Daoy (cell line): ENCODE results near the gene CSTB. TPM values are rescaled to one million over a fixed set of nuclear protein-coding genes. Genes with fewer than 3 reads are reported as not detected.

Experiments used
- DNase-seq: peaks from one replicate; pipeline ENCODE4 v3.0.0-alpha.2; 2015; ENCODE audit warnings: low read depth
- total RNA-seq: library from RNA; depleted of rRNA; stranded (reverse); fragments of >200 nt; shearing (Covaris generic); gene quantifications from 2 replicates; pipeline ENCODE4 v1.2.3, GENCODE V29; 2014

The CSTB gene
- total RNA-seq, 1 experiment from 2014 or later, result 15.2 TPM

- DNase-seq, result peak; percentile 84
These were observed 34.6 kb upstream of the CSTB start for GRCh38 chr21:43810505-43811261.

- no peak for DNase-seq
These were observed 33.9 kb upstream of the CSTB start for GRCh38 chr21:43809853-43810504.

GRCh38 chr21:43809346-43809799 is 33.3 kb upstream of the CSTB start:
- no peak for DNase-seq

GRCh38 chr21:43808832-43809251 is 32.7 kb upstream of the CSTB start:
- no peak for DNase-seq

GRCh38 chr21:43808367-43808766 is 32.3 kb upstream of the CSTB start:
- DNase-seq, result no peak

GRCh38 chr21:43806017-43806710 is 30.1 kb upstream of the CSTB start:
- no peak for DNase-seq

- no peak for DNase-seq
These were observed 29.2 kb upstream of the CSTB start for GRCh38 chr21:43805275-43805800.

GRCh38 chr21:43803558-43804300 is 27.6 kb upstream of the CSTB start:
- DNase-seq, result no peak

- no peak for DNase-seq
These were observed 26.7 kb upstream of the CSTB start for GRCh38 chr21:43802713-43803313.

GRCh38 chr21:43801006-43801783 is 25.1 kb upstream of the CSTB start:
- DNase-seq, result no peak

GRCh38 chr21:43800566-43800965 is 24.5 kb upstream of the CSTB start:
- DNase-seq, result no peak

GRCh38 chr21:43800124-43800523 is 24.0 kb upstream of the CSTB start:
- no peak for DNase-seq

GRCh38 chr21:43799301-43799840 is 23.3 kb upstream of the CSTB start:
- no peak for DNase-seq

- no peak for DNase-seq
These were observed 22.0 kb upstream of the CSTB start for GRCh38 chr21:43797925-43798715.

- DNase-seq, result no peak
These were observed 21.3 kb upstream of the CSTB start for GRCh38 chr21:43797415-43797814.

GRCh38 chr21:43794857-43795256 is 18.7 kb upstream of the CSTB start:
- DNase-seq, result no peak

- no peak for DNase-seq
These were observed 18.2 kb upstream of the CSTB start for GRCh38 chr21:43794311-43794710.

- DNase-seq, result no peak
These were observed 17.1 kb upstream of the CSTB start for GRCh38 chr21:43793243-43793642.

GRCh38 chr21:43792406-43792805 is 16.3 kb upstream of the CSTB start:
- no peak for DNase-seq
